T-helper 17 cell (primary cell): ENCODE results near the gene PTGDS. TPM values are rescaled to one million over a fixed set of nuclear protein-coding genes. Genes with fewer than 3 reads are reported as not detected.

Experiments
- ATAC-seq: fragments of 150-1000 bp; cut with Tn5 transposase; 2 replicates; pipeline ENCODE4 v1.10.0; 2021; ENCODE audit warnings: mild to moderate bottlenecking, moderate library complexity
- DNase-seq, 3 donors: peaks; one replicate each; pipeline versions ENCODE4 v3.0.0 to v3.0.0-alpha.2; 2020 to 2021
- H3K9me3 ChIP-seq: one replicate; pipeline ENCODE4 v1.7.0; 2013; ENCODE audit warnings: low read length, mild to moderate bottlenecking; ENCODE audit not compliant: control insufficient read depth, poor library complexity, severe bottlenecking
- H3K27ac Mint-ChIP-seq: one replicate; pipeline ENCODE4 v1.8.0; 2022; ENCODE audit warnings: mild to moderate bottlenecking, moderate library complexity, mixed read lengths
- H3K27me3 Mint-ChIP-seq: one replicate; pipeline ENCODE4 v1.8.0; 2022; ENCODE audit warnings: mixed read lengths
- H3K36me3 Mint-ChIP-seq: one replicate; pipeline ENCODE4 v1.8.0; 2022; ENCODE audit warnings: low read depth, mixed read lengths
- H3K4me1 Mint-ChIP-seq: one replicate; pipeline ENCODE4 v1.8.0; 2022; ENCODE audit warnings: mild to moderate bottlenecking, mixed read lengths
- H3K4me3 Mint-ChIP-seq: one replicate; pipeline ENCODE4 v1.8.0; 2022; ENCODE audit warnings: mild to moderate bottlenecking, moderate library complexity, mixed read lengths
- total RNA-seq, 4 donors: library from RNA in 2 of 4; stranded (reverse) in 2 of 4; gene quantifications; one replicate each; pipeline ENCODE4 v1.2.3 and lab custom pipeline; 2022 to 2026

The PTGDS gene
- total RNA-seq, 2 donors from 2014 or later, result 21.4 to 166 TPM

DNA sequence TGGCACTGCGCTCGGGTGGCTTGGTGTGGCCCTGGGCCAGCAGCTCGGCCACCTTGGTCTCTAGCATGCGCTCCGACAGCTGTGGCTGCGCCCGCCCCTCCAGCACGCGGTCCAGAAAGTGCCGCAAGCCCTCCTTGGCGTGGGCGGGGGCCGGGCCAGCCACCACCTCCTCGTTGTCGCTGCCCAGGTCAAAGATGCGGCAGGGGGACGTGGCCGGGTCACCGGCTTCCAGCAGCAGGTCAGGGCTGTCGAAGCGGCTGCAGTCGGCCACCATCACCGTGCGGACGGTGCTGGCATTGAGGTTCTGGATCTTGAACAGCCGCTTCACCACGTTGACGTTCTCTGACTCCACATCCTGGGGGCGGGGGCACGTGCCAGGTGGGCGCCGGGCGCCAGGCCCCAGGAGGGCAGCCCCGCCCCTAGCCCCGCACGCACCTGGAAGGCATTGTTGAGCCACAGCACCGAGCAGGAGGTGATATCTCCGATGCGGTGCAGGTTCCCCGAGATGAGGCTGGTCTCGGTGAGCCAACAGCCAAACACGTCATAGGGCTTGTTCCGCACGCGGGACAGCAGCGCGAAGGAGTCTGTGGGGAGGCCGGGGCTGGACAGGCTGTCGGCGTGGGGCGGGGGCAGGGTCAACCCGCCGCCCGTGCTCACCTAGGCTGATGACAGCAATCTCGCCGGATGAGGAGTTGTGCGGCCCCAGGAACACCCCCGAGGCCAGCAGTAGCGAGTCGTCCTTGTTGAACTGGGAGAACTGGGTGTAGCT, 35.0 kb upstream of the PTGDS start:
- Mint-ChIP-seq H3K27ac (no peak overlapping the region), H3K4me3 (peak overlapping the region; percentile 85), H3K4me1 (peaks cover 4% of the 10 kb centered on the region), H3K36me3 (peaks cover 4% of the 10 kb centered on the region), H3K27me3 (no peaks in the 10 kb centered on the region)
- DNase-seq, result no peak
- no peaks in the 10 kb centered on the region for H3K9me3 ChIP-seq
- no peak for ATAC-seq

DNA sequence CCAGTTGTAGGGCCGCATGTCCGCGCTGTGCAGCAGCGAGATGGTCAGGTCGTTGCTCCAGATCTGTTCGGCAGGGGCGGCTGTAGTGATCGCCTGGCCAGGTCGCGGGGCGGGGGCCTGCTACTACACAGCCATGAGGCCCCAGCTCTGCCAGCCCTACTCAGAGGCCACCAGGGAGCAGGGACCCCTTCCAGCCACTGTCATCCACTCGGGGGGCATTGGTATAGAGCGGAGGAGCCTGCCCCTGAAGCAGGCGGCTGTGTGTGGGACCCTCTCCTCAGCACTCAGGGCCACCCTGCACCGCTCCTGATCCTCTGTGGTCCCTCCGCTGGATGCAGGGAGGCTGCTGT, 34.4 kb upstream of the PTGDS start:
- Mint-ChIP-seq H3K4me3 (peak overlapping the region; percentile 85), H3K27ac (no peak overlapping the region), H3K4me1 (peaks cover 4% of the 10 kb centered on the region), H3K27me3 (no peaks in the 10 kb centered on the region), H3K36me3 (peaks cover 4% of the 10 kb centered on the region)
- ATAC-seq (no peak), DNase-seq (no peak)
- H3K9me3 ChIP-seq, result no peaks in the 10 kb centered on the region

- peaks cover 4% of the 10 kb centered on the region for H3K4me1 Mint-ChIP-seq
- peak overlapping the region; percentile 85 for H3K4me3 Mint-ChIP-seq
- peaks cover 4% of the 10 kb centered on the region for H3K36me3 Mint-ChIP-seq
- H3K27me3 Mint-ChIP-seq, result no peaks in the 10 kb centered on the region
- DNase-seq, result no peak
- peak; percentile 12 for ATAC-seq
- H3K9me3 ChIP-seq, result no peaks in the 10 kb centered on the region
- no peak overlapping the region for H3K27ac Mint-ChIP-seq
Observed at GRCh38 chr9:136943291-136944211, 33.8 kb upstream of the PTGDS start.

DNA sequence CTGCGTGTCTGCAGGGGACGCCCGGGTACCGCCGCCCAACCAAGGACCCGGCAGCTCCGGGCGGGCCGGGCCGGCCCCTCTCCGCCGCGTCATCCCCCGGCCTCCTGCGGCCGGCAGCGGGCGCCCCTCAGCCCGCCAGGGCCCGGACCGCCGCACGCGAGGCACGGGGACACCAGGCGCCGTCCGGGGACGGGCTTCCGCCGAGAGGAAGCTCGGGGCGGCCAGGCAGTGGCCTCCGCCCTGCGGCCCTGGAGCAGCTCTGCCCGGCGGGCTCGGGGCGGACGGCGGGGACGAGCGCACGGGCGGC, 33.1 kb upstream of the PTGDS start:
- Mint-ChIP-seq H3K27ac (no peak overlapping the region), H3K36me3 (peaks cover 4% of the 10 kb centered on the region), H3K4me1 (peaks cover 4% of the 10 kb centered on the region), H3K27me3 (no peaks in the 10 kb centered on the region), H3K4me3 (peak overlapping the region; percentile 85)
- no peaks in the 10 kb centered on the region for H3K9me3 ChIP-seq
- DNase-seq (no peak), ATAC-seq (peak; percentile 40)

- Mint-ChIP-seq H3K4me1 (peaks cover 4% of the 10 kb centered on the region), H3K36me3 (no peaks in the 10 kb centered on the region), H3K27me3 (no peaks in the 10 kb centered on the region), H3K4me3 (peak within 1 kb of the TSS; percentile 85), H3K27ac (peak within 1 kb of the TSS; percentile 87)
- ATAC-seq (peak; percentile 87), DNase-seq (peak; percentile 92 to 95 (median 94))
- H3K9me3 ChIP-seq, result no peaks in the 10 kb centered on the region
Observed at GRCh38 chr9:136944519-136945332, 32.6 kb upstream of the PTGDS start, which contains the start of the genes C8G and FBXW5. TSS of gene C8G (plus strand) at chr9:136945243. CDS start at chr9:136945321, 78 bp downstream. TSS of gene FBXW5 (minus strand) at chr9:136944738. CDS start at chr9:136944083, 655 bp downstream.

GRCh38 chr9:136945333-136946227, 31.7 kb upstream of the PTGDS start:
- peak in 1 of 3 donors; percentile 8 for DNase-seq
- Mint-ChIP-seq H3K4me1 (peaks cover 6% of the 10 kb centered on the region), H3K36me3 (no peaks in the 10 kb centered on the region), H3K27ac (peak overlapping the region; percentile 87), H3K4me3 (peak overlapping the region; percentile 85), H3K27me3 (no peaks in the 10 kb centered on the region)
- ATAC-seq, result no peak
- H3K9me3 ChIP-seq, result no peaks in the 10 kb centered on the region

- DNase-seq (peak in 1 of 3 donors; percentile 9), ATAC-seq (no peak)
- no peaks in the 10 kb centered on the region for H3K9me3 ChIP-seq
- Mint-ChIP-seq H3K27ac (no peak overlapping the region), H3K4me3 (no peak overlapping the region), H3K4me1 (peaks cover 6% of the 10 kb centered on the region), H3K36me3 (no peaks in the 10 kb centered on the region), H3K27me3 (no peaks in the 10 kb centered on the region)
Observed at GRCh38 chr9:136946228-136947027, 30.9 kb upstream of the PTGDS start.

GRCh38 chr9:136947028-136947891, 30.0 kb upstream of the PTGDS start:
- Mint-ChIP-seq H3K4me3 (no peak overlapping the region), H3K27ac (no peak overlapping the region), H3K4me1 (peaks cover 6% of the 10 kb centered on the region), H3K27me3 (no peaks in the 10 kb centered on the region), H3K36me3 (no peaks in the 10 kb centered on the region)
- ATAC-seq, result no peak
- DNase-seq, result peak in 1 of 3 donors; percentile 10
- no peaks in the 10 kb centered on the region for H3K9me3 ChIP-seq

GRCh38 chr9:136947955-136948510, 29.3 kb upstream of the PTGDS start:
- no peaks in the 10 kb centered on the region for H3K9me3 ChIP-seq
- Mint-ChIP-seq H3K4me3 (peak overlapping the region; percentile 89), H3K36me3 (no peaks in the 10 kb centered on the region), H3K27ac (no peak overlapping the region), H3K4me1 (peaks cover 6% of the 10 kb centered on the region), H3K27me3 (no peaks in the 10 kb centered on the region)
- DNase-seq (peak in 1 of 3 donors; percentile 10), ATAC-seq (no peak)

GRCh38 chr9:136949239-136949816, 28.0 kb upstream of the PTGDS start:
- Mint-ChIP-seq H3K4me1 (peaks cover 6% of the 10 kb centered on the region), H3K36me3 (no peaks in the 10 kb centered on the region), H3K27ac (peak overlapping the region; percentile 60), H3K4me3 (peak overlapping the region; percentile 89), H3K27me3 (no peaks in the 10 kb centered on the region)
- DNase-seq (peak in 1 of 3 donors; percentile 16), ATAC-seq (no peak)
- no peaks in the 10 kb centered on the region for H3K9me3 ChIP-seq
